ENCODE measurements around the gene OBSCN. TPM values are rescaled to one million over a fixed set of nuclear protein-coding genes. Genes with fewer than 3 reads are reported as not detected.

The OBSCN gene
- total and polyA plus RNA-seq, 2 donors (not counting 3 experiments of a cell fraction or from before 2014, with no cell fraction given), result 1.5 to 2.9 TPM

- Histone ChIP-seq H3K4me3 (replicated peaks in 1 of 3; ENCODE audit: insufficient read depth in 1 of 3, low read depth in 1 of 3, low read length in 3 of 3) (no peak overlapping the region), H3K9me3 (replicated peaks; ENCODE audit: control insufficient read depth, insufficient read depth, low read length) (no peaks in the 10 kb centered on the region), H3K9me1 (replicated peaks; ENCODE audit: control insufficient read depth, extremely low read depth, insufficient read depth, low read length) (no peaks in the 10 kb centered on the region), H2AFZ (ENCODE audit: low read depth, low read length) (no peak overlapping the region), H3K4me2 (ENCODE audit: insufficient read depth, low read length) (no peak overlapping the region), H3K27me3 (ENCODE audit: control insufficient read depth in 2 of 2, insufficient read depth in 2 of 2, low read length in 2 of 2) (no peaks in the 10 kb centered on the region), H3K27ac (ENCODE audit: insufficient read depth, low read depth, low read length) (no peak overlapping the region), H3K36me3 (ENCODE audit: control insufficient read depth in 2 of 2, extremely low read depth in 1 of 2, insufficient read depth in 2 of 2, low read length in 2 of 2) (no peaks in the 10 kb centered on the region), H3K9ac (replicated peaks; ENCODE audit: extremely low read depth, insufficient read depth, low read length) (no peak overlapping the region), H4K20me1 (replicated peaks; ENCODE audit: control insufficient read depth, extremely low read depth, insufficient read depth, low read length) (no peaks in the 10 kb centered on the region), H3K79me2 (ENCODE audit: control insufficient read depth, insufficient read depth, low read length) (no peaks in the 10 kb centered on the region), H3K4me1 (ENCODE audit: control insufficient read depth, extremely low read depth, insufficient read depth, low read length) (no peaks in the 10 kb centered on the region)
- intact Hi-C loops (cut with micrococcal nuclease) (no loop called here), dilution Hi-C loops (cut with MboI; ENCODE audit: extremely low pct_ligation_motif_present, low sequenced_read_pairs) (no loop called here)
- BruUV-seq (replicated peaks), result no TSS peak
- FAIRE-seq, result no peak
- TF ChIP-seq JUN (IDR thresholded peaks at IDR 0.05; ENCODE audit: borderline replicate concordance, insufficient read depth, insufficient read length, low read depth), result no peak
- no peak for TF ChIP-seq POLR2AphosphoS5 (IDR thresholded peaks at IDR 0.05; ENCODE audit: insufficient read depth, low read depth, low read length)
- TF ChIP-seq MYC (IDR thresholded peaks at IDR 0.05; ENCODE audit: low read depth, low read length), result no peak
- no peak for TF ChIP-seq EZH2 (IDR thresholded peaks at IDR 0.05; ENCODE audit: borderline replicate concordance, low read depth, low read length, severe bottlenecking)
- no peak for TF ChIP-seq MAX (IDR thresholded peaks at IDR 0.05; ENCODE audit: insufficient read depth, insufficient read length)
- no peak for TF ChIP-seq FOS (IDR thresholded peaks at IDR 0.05; ENCODE audit: borderline replicate concordance, insufficient read depth, low read length)
- no peak for TF ChIP-seq CTCF (IDR thresholded peaks at IDR 0.05; ENCODE audit: extremely low read depth in 1 of 2, insufficient read depth in 1 of 2, low read depth in 1 of 2, low read length in 2 of 2)
- TF ChIP-seq GATA2 (IDR thresholded peaks at IDR 0.05; ENCODE audit: insufficient read depth, insufficient read length, low read depth, low read length), result no peak
- TF ChIP-seq POLR2A (IDR thresholded peaks at IDR 0.05; ENCODE audit: low read depth, low read length), result no peak
- ChIA-PET POLR2A (no interaction called here), CTCF (no interaction called here)
- DNase-seq (ENCODE audit: low read depth, low spot score), result no peak
These were observed 137.5 kb downstream of the OBSCN start for GRCh38 chr1:228345201-228345930.
